MM.1S (cell line): ENCODE results near the gene IFNK.

Experiments
- DNase-seq: peaks from one replicate; pipeline ENCODE4 v3.0.0-alpha.2; 2015
- H2AFZ ChIP-seq: fragments of 300-600 bp; sonication (generic); 2 replicates; pipeline ENCODE4 v1.6.0; 2016; ENCODE audit warnings: antibody characterized with exemption, low read length
- H3F3A ChIP-seq: fragments of 300-600 bp; sonication (generic); 2 replicates; pipeline ENCODE4 v1.6.1; 2016; ENCODE audit warnings: mild to moderate bottlenecking, antibody characterized with exemption, low read length, moderate library complexity, mixed read lengths; ENCODE audit not compliant: insufficient read depth
- H3K27ac ChIP-seq: fragments of 300-600 bp; sonication (generic); 2 replicates; pipeline ENCODE4 v1.5.1; 2016; ENCODE audit warnings: mild to moderate bottlenecking, low read length
- H3K27me3 ChIP-seq: fragments of 300-600 bp; sonication (generic); replicated peaks from 2 replicates; pipeline ENCODE4 v1.6.0; 2016; ENCODE audit warnings: low read length; ENCODE audit not compliant: insufficient read depth
- H3K36me3 ChIP-seq: fragments of 300-600 bp; sonication (generic); replicated peaks from 2 replicates; pipeline ENCODE4 v1.6.1; 2016; ENCODE audit warnings: mild to moderate bottlenecking, low read length, mixed read lengths; ENCODE audit not compliant: insufficient read depth
- H3K4me1 ChIP-seq: fragments of 300-600 bp; sonication (generic); 2 replicates; pipeline ENCODE4 v1.6.1; 2016; ENCODE audit warnings: low read length, mixed read lengths
- H3K4me2 ChIP-seq: fragments of 300-600 bp; sonication (generic); 2 replicates; pipeline ENCODE4 v1.6.0; 2016; ENCODE audit warnings: low read depth, low read length
- H3K4me3 ChIP-seq: fragments of 300-600 bp; sonication (generic); 2 replicates; pipeline ENCODE4 v1.5.1; 2016; ENCODE audit warnings: low read length, mixed read lengths
- H3K79me2 ChIP-seq: fragments of 300-600 bp; sonication (generic); 2 replicates; pipeline ENCODE4 v1.6.1; 2016; ENCODE audit warnings: mixed run types, low read length, mixed read lengths
- H3K9ac ChIP-seq: fragments of 300-600 bp; sonication (generic); 2 replicates; pipeline ENCODE4 v1.6.1; 2016; ENCODE audit warnings: low read length, mixed read lengths
- H3K9me2 ChIP-seq: fragments of 300-600 bp; sonication (generic); replicated peaks from 2 replicates; pipeline ENCODE4 v1.6.1; 2016; ENCODE audit warnings: mild to moderate bottlenecking, low read length, mixed read lengths; ENCODE audit not compliant: insufficient read depth
- H3K9me3 ChIP-seq: fragments of 300-600 bp; sonication (generic); replicated peaks from 2 replicates; pipeline ENCODE4 v1.6.1; 2016; ENCODE audit warnings: mild to moderate bottlenecking, low read length, mixed read lengths; ENCODE audit not compliant: insufficient read depth
- H4K20me1 ChIP-seq: fragments of 300-600 bp; sonication (generic); 2 replicates; pipeline ENCODE4 v1.6.1; 2016; ENCODE audit warnings: mild to moderate bottlenecking, low read length, moderate library complexity, mixed read lengths; ENCODE audit not compliant: insufficient read depth
- EZH2 ChIP-seq: fragments of 300-600 bp; sonication (generic); optimal IDR thresholded peaks from 2 replicates; pipeline ENCODE3; 2017; ENCODE audit warnings: low read depth, mild to moderate bottlenecking, antibody characterized with exemption, low read length, mixed read lengths
- EZH2phosphoT487 ChIP-seq: fragments of 300-600 bp; sonication (generic); IDR thresholded peaks from 2 replicates; pipeline ENCODE4 v1.6.1; 2018; ENCODE audit warnings: antibody characterized with exemption, low read length
- TF ChIP-seq, protein P1 (sequence below): fragments of 300-600 bp; sonication (generic); IDR thresholded peaks from 2 replicates; pipeline ENCODE4 v1.5.1; 2016; ENCODE audit warnings: antibody characterized with exemption, low read length, mixed read lengths

The IFNK gene

DNA sequence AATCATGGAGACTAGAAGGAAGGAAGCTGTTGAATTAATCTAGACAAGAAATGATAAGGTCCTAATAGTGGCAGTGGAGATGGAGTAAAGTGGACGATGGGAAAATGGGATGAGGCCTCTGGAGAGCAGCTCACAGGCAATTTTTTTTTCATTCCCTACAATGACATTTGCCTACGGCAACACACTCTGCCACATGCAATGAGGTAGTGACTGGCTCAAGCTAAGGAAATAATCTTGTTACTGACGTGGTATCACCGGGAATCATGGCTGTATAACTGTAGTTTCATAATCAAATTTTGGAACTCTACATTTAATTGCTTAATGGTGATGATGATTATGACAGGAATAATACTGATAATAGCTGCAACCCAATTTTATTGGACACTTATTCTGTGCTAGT is 17.6 kb downstream of the IFNK start:
- Histone ChIP-seq H3K36me3 (no peaks in the 10 kb centered on the region), H3K79me2 (no peaks in the 10 kb centered on the region), H4K20me1 (no peaks in the 10 kb centered on the region), H3K9me2 (no peaks in the 10 kb centered on the region), H3K4me3 (no peak overlapping the region), H3K27ac (no peak overlapping the region), H3K9ac (no peak overlapping the region), H3K4me2 (no peak overlapping the region), H3K4me1 (no peaks in the 10 kb centered on the region), H3F3A (no peaks in the 10 kb centered on the region), H3K9me3 (no peaks in the 10 kb centered on the region), H2AFZ (no peak overlapping the region), H3K27me3 (no peaks in the 10 kb centered on the region)
- TF ChIP-seq, protein P1, sequence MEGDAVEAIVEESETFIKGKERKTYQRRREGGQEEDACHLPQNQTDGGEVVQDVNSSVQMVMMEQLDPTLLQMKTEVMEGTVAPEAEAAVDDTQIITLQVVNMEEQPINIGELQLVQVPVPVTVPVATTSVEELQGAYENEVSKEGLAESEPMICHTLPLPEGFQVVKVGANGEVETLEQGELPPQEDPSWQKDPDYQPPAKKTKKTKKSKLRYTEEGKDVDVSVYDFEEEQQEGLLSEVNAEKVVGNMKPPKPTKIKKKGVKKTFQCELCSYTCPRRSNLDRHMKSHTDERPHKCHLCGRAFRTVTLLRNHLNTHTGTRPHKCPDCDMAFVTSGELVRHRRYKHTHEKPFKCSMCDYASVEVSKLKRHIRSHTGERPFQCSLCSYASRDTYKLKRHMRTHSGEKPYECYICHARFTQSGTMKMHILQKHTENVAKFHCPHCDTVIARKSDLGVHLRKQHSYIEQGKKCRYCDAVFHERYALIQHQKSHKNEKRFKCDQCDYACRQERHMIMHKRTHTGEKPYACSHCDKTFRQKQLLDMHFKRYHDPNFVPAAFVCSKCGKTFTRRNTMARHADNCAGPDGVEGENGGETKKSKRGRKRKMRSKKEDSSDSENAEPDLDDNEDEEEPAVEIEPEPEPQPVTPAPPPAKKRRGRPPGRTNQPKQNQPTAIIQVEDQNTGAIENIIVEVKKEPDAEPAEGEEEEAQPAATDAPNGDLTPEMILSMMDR, result no peak
- TF ChIP-seq EZH2 (no peak), EZH2phosphoT487 (no peak)
- DNase-seq, result no peak

DNA sequence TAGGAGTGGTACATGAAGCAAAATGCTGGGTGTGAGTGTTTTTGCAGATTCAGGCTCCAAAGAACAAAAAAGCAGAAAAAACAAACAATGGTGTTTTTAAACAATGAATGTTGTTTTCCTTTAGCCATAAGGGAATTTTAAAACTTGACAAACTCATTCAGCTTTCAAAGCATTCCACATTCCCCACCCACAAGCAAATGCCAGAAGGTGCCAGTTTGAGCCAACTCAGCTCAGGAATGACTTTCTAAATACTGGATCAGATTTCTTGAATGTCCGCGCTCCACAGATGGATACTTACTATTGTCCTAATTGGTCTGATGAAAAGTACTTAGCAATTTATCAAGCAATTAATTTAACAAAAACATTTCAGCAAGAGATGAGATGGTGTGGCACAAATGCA is 18.4 kb downstream of the IFNK start:
- H3F3A ChIP-seq, result no peaks in the 10 kb centered on the region
- H4K20me1 ChIP-seq, result no peaks in the 10 kb centered on the region
- no peaks in the 10 kb centered on the region for H3K27me3 ChIP-seq
- H3K79me2 ChIP-seq, result no peaks in the 10 kb centered on the region
- H3K9me3 ChIP-seq, result no peaks in the 10 kb centered on the region
- H3K4me2 ChIP-seq, result no peak overlapping the region
- no peak overlapping the region for H3K27ac ChIP-seq
- no peaks in the 10 kb centered on the region for H3K36me3 ChIP-seq
- H3K4me3 ChIP-seq, result no peak overlapping the region
- no peak overlapping the region for H2AFZ ChIP-seq
- no peaks in the 10 kb centered on the region for H3K9me2 ChIP-seq
- TF ChIP-seq EZH2phosphoT487 (no peak), EZH2 (no peak)
- TF ChIP-seq, protein P1, result no peak
- H3K9ac ChIP-seq, result no peak overlapping the region
- no peaks in the 10 kb centered on the region for H3K4me1 ChIP-seq
- DNase-seq, result no peak

DNA sequence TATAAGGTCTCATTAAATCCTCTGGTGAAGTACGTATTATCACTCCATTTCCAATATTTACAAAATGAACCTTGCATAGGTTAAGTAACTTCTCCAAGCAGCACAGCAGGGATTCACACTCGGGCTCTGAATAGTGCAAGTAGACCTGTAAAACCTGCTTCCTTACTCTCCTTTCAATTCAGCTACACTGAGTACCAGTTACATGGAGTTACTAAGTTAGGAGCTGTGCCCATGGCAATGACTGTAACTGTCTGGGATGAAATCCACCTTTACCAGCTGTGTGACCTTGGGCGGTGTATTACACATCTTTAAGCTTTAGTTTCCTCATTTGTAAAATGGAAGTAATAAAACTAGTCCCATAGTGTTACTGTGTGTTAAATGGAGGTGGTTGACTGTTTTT is 21.4 kb downstream of the IFNK start:
- H4K20me1 ChIP-seq, result no peaks in the 10 kb centered on the region

More for the DNA sequence above, 21.4 kb downstream of the IFNK start:
- Histone ChIP-seq H2AFZ (no peak overlapping the region), H3K79me2 (no peaks in the 10 kb centered on the region), H3K4me2 (no peak overlapping the region), H3K9me2 (no peaks in the 10 kb centered on the region), H3K27me3 (no peaks in the 10 kb centered on the region), H3K4me1 (no peaks in the 10 kb centered on the region), H3K9me3 (no peaks in the 10 kb centered on the region), H3K36me3 (no peaks in the 10 kb centered on the region), H3F3A (no peaks in the 10 kb centered on the region), H3K9ac (no peak overlapping the region), H3K27ac (no peak overlapping the region), H3K4me3 (no peak overlapping the region)
- TF ChIP-seq, protein P1, result no peak
- TF ChIP-seq EZH2phosphoT487 (no peak), EZH2 (no peak)
- no peak for DNase-seq
